Esophagus (tissue), 2 donors: Measurements from ENCODE around the gene ARHGAP25. TPM values are rescaled to one million over a fixed set of nuclear protein-coding genes. Genes with fewer than 3 reads are reported as not detected.

Experiments
- H3K27ac ChIP-seq, 2 donors: one replicate each; pipeline ENCODE4 v1.5.1; 2013; ENCODE audit warnings: low read depth in 2 of 2, mild to moderate bottlenecking in 2 of 2, inconsistent platforms in 1 of 2, low read length in 1 of 2, moderate library complexity in 1 of 2
- H3K27me3 ChIP-seq, 2 donors: one replicate each; pipeline ENCODE4 v1.6.1; 2013; ENCODE audit warnings: low read length in 2 of 2, control low read depth in 1 of 2, mild to moderate bottlenecking in 1 of 2; ENCODE audit not compliant: insufficient read depth in 2 of 2, control insufficient read depth in 1 of 2
- H3K36me3 ChIP-seq, 2 donors: one replicate each; pipeline ENCODE4 v1.6.1; 2013; ENCODE audit warnings: low read length in 1 of 2; ENCODE audit not compliant: control insufficient read depth in 2 of 2, insufficient read depth in 2 of 2
- H3K4me1 ChIP-seq, 2 donors: one replicate each; pipeline ENCODE4 v1.6.1; 2013; ENCODE audit warnings: low read length in 1 of 2; ENCODE audit not compliant: control insufficient read depth in 2 of 2, insufficient read depth in 2 of 2
- H3K4me3 ChIP-seq, 2 donors: one replicate each; pipeline ENCODE4 v1.5.1; 2013; ENCODE audit warnings: low read length in 2 of 2, mild to moderate bottlenecking in 2 of 2, low read depth in 1 of 2, moderate library complexity in 1 of 2
- H3K9me3 ChIP-seq, 2 donors: one replicate each; pipeline ENCODE4 v1.6.1; 2013; ENCODE audit warnings: mild to moderate bottlenecking in 2 of 2, low read depth in 1 of 2, low read length in 1 of 2, moderate library complexity in 1 of 2; ENCODE audit not compliant: control insufficient read depth in 2 of 2, insufficient read depth in 1 of 2
- WGBS, 2 donors: extraction: QIAGEN DNeasy Blood & Tissue Kit; methylation state at CpG; one replicate each; pipeline ENCODE4 v1.1.7; 2013; 5-methylcytosine and 5-hydroxymethylcytosine counted together
- polyA plus RNA-seq, 2 donors: library from polyadenylated mRNA; stranded (reverse); fragments of 200-250 nt; gene quantifications; one replicate each; pipeline ENCODE4 v1.2.3, GENCODE V29; 2013
- donor health status: healthy with polysubstance abuse.
- donor health status: Bipolar disorder and iron deficiency.

Gene ARHGAP25
- polyA plus RNA-seq, 2 donors = 3.4 to 4.0 TPM

DNA sequence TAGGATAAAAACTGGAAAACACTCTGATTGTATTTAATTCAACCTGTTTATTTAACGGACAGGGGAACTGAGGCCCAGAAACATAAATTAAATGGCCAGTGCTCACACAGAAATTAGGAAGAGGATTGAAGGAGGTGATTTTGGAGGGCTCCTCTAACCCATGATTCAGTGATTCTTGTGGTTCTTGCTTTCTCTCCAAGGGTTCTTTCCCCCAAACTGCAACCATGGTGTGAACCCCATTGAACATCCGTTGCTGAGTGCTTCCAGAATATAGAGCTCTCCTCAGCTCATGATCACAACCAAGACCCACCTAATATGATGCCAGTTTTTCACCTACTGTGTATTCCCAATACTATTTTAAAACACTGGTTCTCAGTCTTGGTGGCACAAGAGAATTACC lies 95.1 kb downstream of the ARHGAP25 start:
- Histone ChIP-seq H3K27me3 (no peaks in the 10 kb centered on the region), H3K27ac (peak overlapping the region; percentile 33 to 67), H3K4me1 (peaks cover 0 to 14% of the 10 kb centered on the region in 2 donors), H3K36me3 (no peaks in the 10 kb centered on the region), H3K4me3 (no peak overlapping the region), H3K9me3 (no peaks in the 10 kb centered on the region)
- WGBS, 2 donors = 42 to 47% methylated on average over 2 of the region's 2 CpGs

- 63 to 69% methylated on average over 3 of the region's 3 CpGs for WGBS, 2 donors
- Histone ChIP-seq H3K27me3 (no peaks in the 10 kb centered on the region), H3K9me3 (no peaks in the 10 kb centered on the region), H3K4me3 (no peak overlapping the region), H3K27ac (peak overlapping the region; percentile 57 to 79), H3K36me3 (no peaks in the 10 kb centered on the region), H3K4me1 (peaks cover 0 to 11% of the 10 kb centered on the region in 2 donors)
Measured at GRCh38 chr2:68831686-68832232, 97.1 kb downstream of the ARHGAP25 start.

DNA sequence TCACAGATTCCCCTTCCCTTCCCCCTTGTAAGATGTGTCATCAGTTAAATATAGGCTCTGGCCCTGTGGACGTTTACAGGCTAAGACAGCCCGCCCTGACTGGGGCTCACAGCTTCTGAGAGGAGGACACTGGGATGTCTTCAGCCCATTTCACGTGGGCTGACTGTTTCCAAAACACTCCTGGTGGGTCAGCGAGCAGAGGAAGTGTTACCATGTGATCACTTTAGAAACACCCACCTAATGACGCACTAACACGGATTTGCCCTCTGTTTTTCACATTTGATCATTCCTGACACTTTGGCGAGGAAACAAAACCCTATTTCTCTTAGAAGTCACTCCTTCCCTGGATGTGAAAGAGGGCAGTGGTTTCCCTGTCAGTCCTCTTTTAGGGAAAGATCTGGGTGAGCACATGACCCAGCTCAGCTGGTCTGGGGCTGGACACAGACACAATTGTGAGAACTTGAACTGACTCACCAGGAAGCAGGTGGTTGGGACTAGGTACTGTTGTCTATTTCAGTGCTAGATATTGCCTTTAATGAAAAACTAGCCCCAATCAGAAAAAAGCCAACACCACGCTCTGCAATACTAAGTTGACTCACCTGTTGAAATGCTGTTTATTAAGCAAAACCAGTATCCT lies 97.7 kb downstream of the ARHGAP25 start:
- peaks cover 0 to 11% of the 10 kb centered on the region in 2 donors for H3K4me1 ChIP-seq
- H3K27me3 ChIP-seq = no peaks in the 10 kb centered on the region
- H3K27ac ChIP-seq = peak overlapping the region; percentile 57 to 79
- no peaks in the 10 kb centered on the region for H3K9me3 ChIP-seq
- no peak overlapping the region for H3K4me3 ChIP-seq
- H3K36me3 ChIP-seq = no peaks in the 10 kb centered on the region
- WGBS, 2 donors = 49 to 50% methylated on average over 8 of the region's 8 CpGs

DNA sequence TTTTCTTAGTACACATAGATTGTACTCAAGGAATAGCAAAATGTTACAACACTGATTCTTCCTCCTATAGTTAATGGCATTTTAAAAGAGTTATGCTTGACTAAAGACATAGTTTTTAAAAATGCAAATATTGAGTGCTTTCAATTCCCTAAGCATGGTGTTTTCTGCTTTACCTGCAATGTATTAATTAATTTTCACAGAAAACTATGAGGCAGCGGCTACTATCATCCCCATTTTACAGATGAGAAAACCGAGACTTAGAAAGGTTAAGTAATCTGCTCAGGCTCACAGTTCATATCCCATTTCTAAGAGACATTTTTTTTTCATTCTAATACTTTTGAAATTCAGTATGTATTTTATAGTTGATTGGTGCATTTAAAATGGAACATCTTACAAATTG lies 98.6 kb downstream of the ARHGAP25 start:
- Histone ChIP-seq H3K27ac (no peak overlapping the region), H3K4me1 (peaks cover 0 to 9% of the 10 kb centered on the region in 2 donors), H3K4me3 (no peak overlapping the region), H3K36me3 (no peaks in the 10 kb centered on the region), H3K27me3 (no peaks in the 10 kb centered on the region), H3K9me3 (no peaks in the 10 kb centered on the region)
- 97% methylated on average over 2 of the region's 2 CpGs for WGBS, 2 donors

GRCh38 chr2:68834737-68835376 lies 100.2 kb downstream of the ARHGAP25 start:
- no peak overlapping the region for H3K27ac ChIP-seq
- WGBS, 2 donors = 85 to 87% methylated on average over 6 of the region's 6 CpGs

GRCh38 chr2:68835621-68836020 lies 101.0 kb downstream of the ARHGAP25 start:
- no peaks in the 10 kb centered on the region for H3K36me3 ChIP-seq
- H3K27ac ChIP-seq = no peak overlapping the region
- H3K4me1 ChIP-seq = no peaks in the 10 kb centered on the region
- no peaks in the 10 kb centered on the region for H3K27me3 ChIP-seq
- H3K9me3 ChIP-seq = no peaks in the 10 kb centered on the region
- 82 to 96% methylated on average over 1 of the region's 1 CpG for WGBS, 2 donors
- no peak overlapping the region for H3K4me3 ChIP-seq

More at GRCh38 chr2:68834737-68835376, 100.2 kb downstream of the ARHGAP25 start:
- no peak overlapping the region for H3K4me3 ChIP-seq
- H3K27me3 ChIP-seq = no peaks in the 10 kb centered on the region
- no peaks in the 10 kb centered on the region for H3K4me1 ChIP-seq
- no peaks in the 10 kb centered on the region for H3K36me3 ChIP-seq
- H3K9me3 ChIP-seq = no peaks in the 10 kb centered on the region

GRCh38 chr2:68837164-68837860 lies 102.7 kb downstream of the ARHGAP25 start:
- Histone ChIP-seq H3K9me3 (no peaks in the 10 kb centered on the region), H3K27me3 (no peaks in the 10 kb centered on the region), H3K36me3 (no peaks in the 10 kb centered on the region), H3K4me1 (no peaks in the 10 kb centered on the region), H3K4me3 (no peak overlapping the region), H3K27ac (no peak overlapping the region)
- WGBS, 2 donors = 56 to 63% methylated on average over 15 of the region's 15 CpGs

DNA sequence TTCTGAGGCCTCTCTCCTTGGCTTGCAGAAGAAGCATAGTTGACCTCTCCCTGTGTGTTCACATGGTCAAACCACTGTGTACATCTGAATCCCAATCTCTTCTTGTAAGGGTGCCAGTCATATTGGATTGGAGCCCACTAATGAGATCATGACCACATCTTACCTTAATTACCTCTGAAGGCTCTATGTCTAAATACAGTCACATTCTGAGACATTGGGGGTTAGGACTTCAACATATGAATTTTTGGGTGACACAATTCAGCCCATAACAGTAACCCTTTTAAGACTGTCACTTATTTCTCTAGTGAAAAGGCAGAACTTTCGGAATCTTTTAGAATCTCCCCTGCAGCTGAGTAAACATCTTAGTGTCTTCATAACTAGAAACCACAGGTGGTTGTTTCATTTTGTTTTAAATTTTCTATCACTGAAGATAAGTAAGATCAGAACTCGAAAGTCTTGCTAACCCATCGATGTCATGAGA lies 103.3 kb downstream of the ARHGAP25 start:
- Histone ChIP-seq H3K36me3 (no peaks in the 10 kb centered on the region), H3K27ac (no peak overlapping the region), H3K9me3 (no peaks in the 10 kb centered on the region), H3K4me1 (no peaks in the 10 kb centered on the region), H3K27me3 (no peaks in the 10 kb centered on the region), H3K4me3 (no peak overlapping the region)
- 66 to 69% methylated on average over 3 of the region's 3 CpGs for WGBS, 2 donors

DNA sequence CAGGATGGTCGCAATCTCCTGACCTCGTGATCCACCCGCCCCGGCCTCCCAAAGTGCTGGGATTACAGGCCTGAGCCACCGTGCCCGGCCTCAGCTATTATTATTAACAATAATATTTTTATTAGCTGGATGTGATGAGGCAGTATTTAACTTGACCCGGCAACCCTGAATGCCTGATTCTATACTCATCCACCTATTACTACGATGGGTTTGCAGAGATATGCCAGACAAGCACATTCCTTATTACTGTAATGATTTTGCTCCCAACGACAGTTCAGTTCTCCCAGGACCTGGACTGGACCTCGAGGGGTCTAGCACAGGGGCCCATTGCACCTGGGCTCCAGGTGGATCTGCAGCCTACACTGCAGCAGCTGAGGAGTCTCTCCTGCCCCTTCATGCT lies 104.0 kb downstream of the ARHGAP25 start:
- H3K36me3 ChIP-seq = no peaks in the 10 kb centered on the region
- H3K9me3 ChIP-seq = no peaks in the 10 kb centered on the region
- no peak overlapping the region for H3K4me3 ChIP-seq
- no peaks in the 10 kb centered on the region for H3K27me3 ChIP-seq
- no peaks in the 10 kb centered on the region for H3K4me1 ChIP-seq
- no peak overlapping the region for H3K27ac ChIP-seq
- whole genome bisulfite sequencing, 2 donors = 85 to 93% methylated on average over 10 of the region's 10 CpGs
